Adipocyte (in vitro differentiated cells): Measurements from ENCODE around the gene MAFG.

Source experiments
- DNase-seq: peaks from one replicate; pipeline ENCODE4 v3.0.0-alpha.2; 2015; ENCODE audit warnings: low read depth
- H3K27me3 ChIP-seq: replicated peaks from 2 replicates; pipeline ENCODE4 v1.7.0; 2013; ENCODE audit warnings: mild to moderate bottlenecking, low read length, moderate library complexity; ENCODE audit not compliant: control insufficient read depth, insufficient read depth
- H3K36me3 ChIP-seq: 2 replicates; pipeline ENCODE4 v1.7.0; 2013; ENCODE audit warnings: low read length, mild to moderate bottlenecking, moderate library complexity; ENCODE audit not compliant: control insufficient read depth, insufficient read depth, severe bottlenecking
- H3K4me1 ChIP-seq: 2 replicates; pipeline ENCODE4 v1.7.0; 2013; ENCODE audit warnings: mild to moderate bottlenecking, low read length, moderate library complexity; ENCODE audit not compliant: control insufficient read depth, insufficient read depth
- H3K4me3 ChIP-seq: 2 replicates; pipeline ENCODE4 v1.7.0; 2013; ENCODE audit warnings: mild to moderate bottlenecking, low read length, moderate library complexity
- H3K9ac ChIP-seq: 2 replicates; pipeline ENCODE4 v1.7.0; 2013; ENCODE audit warnings: mild to moderate bottlenecking, low read length, moderate library complexity
- H3K9me3 ChIP-seq: 2 replicates; pipeline ENCODE4 v1.7.0; 2013; ENCODE audit warnings: mild to moderate bottlenecking, low read length, moderate library complexity; ENCODE audit not compliant: control insufficient read depth

The MAFG gene

GRCh38 chr17:81907219-81908145 is 20.1 kb downstream of the MAFG start:
- Histone ChIP-seq H3K36me3 (peaks cover 62% of the 10 kb centered on the region), H3K27me3 (no peaks in the 10 kb centered on the region), H3K4me3 (no peak overlapping the region), H3K9ac (no peak overlapping the region), H3K9me3 (no peaks in the 10 kb centered on the region), H3K4me1 (peaks cover 13% of the 10 kb centered on the region)
- no peak for DNase-seq

- no peaks in the 10 kb centered on the region for H3K9me3 ChIP-seq
- H3K9ac ChIP-seq = no peak overlapping the region
- H3K4me1 ChIP-seq = peaks cover 13% of the 10 kb centered on the region
- DNase-seq = no peak
- no peak overlapping the region for H3K4me3 ChIP-seq
- H3K36me3 ChIP-seq = peaks cover 57% of the 10 kb centered on the region
- H3K27me3 ChIP-seq = no peaks in the 10 kb centered on the region
Measured at GRCh38 chr17:81906476-81907218, 20.9 kb downstream of the MAFG start.

GRCh38 chr17:81905993-81906392 is 21.5 kb downstream of the MAFG start:
- Histone ChIP-seq H3K9ac (no peak overlapping the region), H3K4me1 (peaks cover 13% of the 10 kb centered on the region), H3K36me3 (peaks cover 57% of the 10 kb centered on the region), H3K9me3 (no peaks in the 10 kb centered on the region), H3K27me3 (no peaks in the 10 kb centered on the region), H3K4me3 (no peak overlapping the region)
- DNase-seq = no peak

GRCh38 chr17:81905424-81905875 is 22.1 kb downstream of the MAFG start:
- Histone ChIP-seq H3K4me3 (no peak overlapping the region), H3K4me1 (peaks cover 13% of the 10 kb centered on the region), H3K36me3 (peaks cover 57% of the 10 kb centered on the region), H3K27me3 (no peaks in the 10 kb centered on the region), H3K9ac (no peak overlapping the region), H3K9me3 (no peaks in the 10 kb centered on the region)
- no peak for DNase-seq

GRCh38 chr17:81904600-81905423 is 22.7 kb downstream of the MAFG start:
- Histone ChIP-seq H3K36me3 (peaks cover 57% of the 10 kb centered on the region), H3K9me3 (no peaks in the 10 kb centered on the region), H3K9ac (no peak overlapping the region), H3K4me1 (peaks cover 8% of the 10 kb centered on the region), H3K27me3 (no peaks in the 10 kb centered on the region), H3K4me3 (no peak overlapping the region)
- DNase-seq = no peak

DNA sequence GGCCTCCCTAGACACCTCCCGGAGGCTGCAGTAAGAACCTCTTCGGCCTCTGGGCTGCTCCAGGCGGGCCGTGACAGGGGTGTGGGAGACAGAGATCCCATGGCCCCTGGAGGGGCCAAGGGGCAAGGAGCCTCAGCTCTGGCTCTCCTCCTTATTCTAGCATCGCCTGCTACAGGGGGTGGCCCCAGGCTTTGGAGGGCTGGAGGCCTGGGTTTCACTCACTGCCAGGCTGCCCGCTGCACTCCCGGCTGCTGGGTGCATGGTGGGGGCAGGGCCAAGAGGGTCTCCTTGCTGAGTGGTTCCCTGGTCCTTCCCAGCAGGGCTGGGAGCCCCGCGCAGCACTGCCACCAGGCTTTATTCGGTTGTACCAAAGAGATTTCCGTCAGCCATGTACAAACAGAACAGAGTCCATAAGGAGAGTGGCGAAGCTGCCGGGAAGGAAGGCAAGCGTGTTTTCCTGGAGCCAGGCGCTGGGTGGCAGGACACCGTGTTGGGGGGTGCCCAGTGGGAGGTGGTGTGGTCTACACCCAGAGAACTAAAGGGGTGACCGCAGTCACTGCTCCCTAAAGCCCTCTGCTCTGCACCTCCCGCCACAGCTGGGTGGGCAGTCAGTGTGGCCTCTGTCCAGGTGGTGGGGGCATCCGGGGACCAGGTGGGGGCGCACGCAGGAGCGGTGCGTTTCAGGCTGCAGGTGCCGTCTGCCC is 23.5 kb downstream of the MAFG start:
- H3K9ac ChIP-seq = no peak overlapping the region
- peaks cover 54% of the 10 kb centered on the region for H3K36me3 ChIP-seq
- no peak for DNase-seq

DNA sequence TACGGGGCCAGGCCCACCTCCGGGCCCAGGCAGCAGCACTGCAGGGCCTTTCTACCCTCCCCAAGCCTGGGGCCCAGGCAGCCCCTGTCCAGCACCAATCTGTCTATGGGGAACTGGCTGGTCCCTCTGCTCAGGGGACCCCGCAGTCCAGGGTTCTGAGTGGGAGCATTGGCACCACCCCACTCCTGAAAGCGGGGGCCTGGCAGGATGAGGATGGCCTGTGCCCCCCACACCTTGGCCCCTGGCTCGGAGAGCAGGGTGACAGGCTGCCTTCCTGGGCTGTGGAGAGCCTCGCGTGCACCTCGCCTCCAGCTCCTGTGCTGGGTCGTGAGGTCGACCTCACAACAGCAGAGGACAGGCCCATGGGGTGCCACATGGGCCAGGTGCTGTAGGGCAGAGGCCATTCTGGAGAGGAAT is 24.1 kb downstream of the MAFG start:
- no peaks in the 10 kb centered on the region for H3K9me3 ChIP-seq
- no peak for DNase-seq
- no peak overlapping the region for H3K9ac ChIP-seq
- peaks cover 53% of the 10 kb centered on the region for H3K36me3 ChIP-seq
- H3K4me3 ChIP-seq = no peak overlapping the region
- no peaks in the 10 kb centered on the region for H3K27me3 ChIP-seq
- peaks cover 3% of the 10 kb centered on the region for H3K4me1 ChIP-seq

More for the DNA sequence above, 23.5 kb downstream of the MAFG start:
- Histone ChIP-seq H3K4me1 (peaks cover under 1% of the 10 kb centered on the region), H3K27me3 (no peaks in the 10 kb centered on the region), H3K4me3 (no peak overlapping the region), H3K9me3 (no peaks in the 10 kb centered on the region)

- Histone ChIP-seq H3K9me3 (no peaks in the 10 kb centered on the region), H3K4me1 (peaks cover 8% of the 10 kb centered on the region), H3K36me3 (peaks cover 55% of the 10 kb centered on the region), H3K4me3 (no peak overlapping the region), H3K27me3 (no peaks in the 10 kb centered on the region), H3K9ac (peak overlapping the region; percentile 49)
- DNase-seq = no peak
Measured at GRCh38 chr17:81902653-81903414, 24.7 kb downstream of the MAFG start.

DNA sequence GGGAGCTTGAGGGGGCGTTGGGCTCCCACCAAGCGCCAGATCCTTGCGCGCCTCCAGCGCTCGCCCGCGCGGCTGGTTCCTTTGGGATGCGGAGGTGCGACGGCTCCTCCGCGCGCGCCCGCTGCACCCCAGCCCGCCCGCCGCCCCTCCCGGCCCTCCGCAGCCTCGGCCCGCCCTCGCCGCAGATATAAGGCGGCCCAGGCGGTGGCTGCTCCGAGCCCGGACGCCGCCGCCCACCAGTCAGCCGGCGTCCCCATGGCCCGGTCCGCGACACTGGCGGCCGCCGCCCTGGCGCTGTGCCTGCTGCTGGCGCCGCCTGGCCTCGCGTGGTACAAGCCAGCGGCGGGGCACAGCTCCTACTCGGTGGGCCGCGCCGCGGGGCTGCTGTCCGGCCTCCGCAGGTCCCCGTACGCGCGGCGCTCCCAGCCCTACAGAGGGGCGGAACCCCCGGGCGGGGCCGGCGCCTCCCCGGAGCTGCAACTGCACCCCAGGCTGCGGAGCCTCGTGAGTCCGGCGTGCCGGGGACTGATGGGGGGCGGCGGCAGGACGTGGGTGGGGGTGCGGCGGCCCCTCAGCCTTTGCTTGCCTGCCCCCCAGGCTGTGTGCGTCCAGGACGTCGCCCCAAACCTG is 25.4 kb downstream of the MAFG start, which contains the start of gene NPB:
NPB (plus strand) TSS at position 216 of the 630 bp plus-strand sequence; CDS start at position 256, 40 bp downstream.
- DNase-seq = peak; percentile 47

More for the DNA sequence above, 25.4 kb downstream of the MAFG start, which contains the start of gene NPB:
- H3K9ac ChIP-seq = peak within 1 kb of the TSS; percentile 49
- H3K9me3 ChIP-seq = no peaks in the 10 kb centered on the region
- peaks cover 54% of the 10 kb centered on the region for H3K36me3 ChIP-seq
- no peaks in the 10 kb centered on the region for H3K27me3 ChIP-seq
- no peak within 1 kb of the TSS for H3K4me3 ChIP-seq
- H3K4me1 ChIP-seq = peaks cover 8% of the 10 kb centered on the region
